GM11168 (cell line): ENCODE results near the gene WDFY1.
"Not testable (repeated sequence)": the region's sequence is repeated elsewhere in the genome, so short reads cannot be mapped to it uniquely, and the experiment has no call there.

ENCODE experiments used
- in situ Hi-C: fragments of 300-500 bp; cut with MboI; formaldehyde crosslinking; loops from one replicate; pipeline ENCODE4 v1.12.0; 2022; ENCODE audit warnings: low sequenced_read_pairs; ENCODE audit not compliant: unreplicated experiment

Gene WDFY1

GRCh38 chr2:223901311-223901710, 43.8 kb downstream of the WDFY1 start:
- in situ Hi-C loops, result no loop called here

GRCh38 chr2:223900531-223900930, 44.6 kb downstream of the WDFY1 start:
- in situ Hi-C loops, result no loop called here

- in situ Hi-C loops, result no loop called here
These were observed 45.1 kb downstream of the WDFY1 start for GRCh38 chr2:223900066-223900465.

GRCh38 chr2:223897669-223898330, 47.3 kb downstream of the WDFY1 start:
- in situ Hi-C loops, result no loop called here

GRCh38 chr2:223896833-223897311, 48.3 kb downstream of the WDFY1 start:
- in situ Hi-C loops, result no loop called here

- in situ Hi-C loops, result no loop called here
These were observed 50.2 kb downstream of the WDFY1 start for GRCh38 chr2:223894968-223895367.

GRCh38 chr2:223894009-223894408, 51.1 kb downstream of the WDFY1 start:
- in situ Hi-C loops, result no loop called here

GRCh38 chr2:223890721-223891120, 54.4 kb downstream of the WDFY1 start:
- in situ Hi-C loops, result no loop called here

- in situ Hi-C loops, result no loop called here
These were observed 55.9 kb downstream of the WDFY1 start for GRCh38 chr2:223889229-223889628.

- in situ Hi-C loops, result no loop called here
These were observed 56.9 kb downstream of the WDFY1 start for GRCh38 chr2:223888251-223888650.

GRCh38 chr2:223887127-223887526, 58.0 kb downstream of the WDFY1 start:
- in situ Hi-C loops, result no loop called here

GRCh38 chr2:223886726-223887125, 58.4 kb downstream of the WDFY1 start:
- in situ Hi-C loops, result no loop called here

GRCh38 chr2:223884399-223884798, 60.7 kb downstream of the WDFY1 start:
- in situ Hi-C loops, result no loop called here

- in situ Hi-C loops, result no loop called here
These were observed 62.4 kb downstream of the WDFY1 start for GRCh38 chr2:223882715-223883114.

- in situ Hi-C loops, result no loop called here
These were observed 64.3 kb downstream of the WDFY1 start for GRCh38 chr2:223880796-223881195.

- in situ Hi-C loops, result no loop called here
These were observed 67.3 kb downstream of the WDFY1 start for GRCh38 chr2:223877721-223878410.

GRCh38 chr2:223873672-223874071, 71.5 kb downstream of the WDFY1 start:
- in situ Hi-C loops, result no loop called here

- in situ Hi-C loops, result not testable (repeated sequence)
These were observed 72.4 kb downstream of the WDFY1 start for GRCh38 chr2:223872772-223873171.

GRCh38 chr2:223871661-223872060, 73.5 kb downstream of the WDFY1 start:
- in situ Hi-C loops, result not testable (repeated sequence)

- in situ Hi-C loops, result no loop called here
These were observed 74.1 kb downstream of the WDFY1 start for GRCh38 chr2:223870840-223871611.

- in situ Hi-C loops, result no loop called here
These were observed 77.1 kb downstream of the WDFY1 start for GRCh38 chr2:223868005-223868404.
